ENCODE measurements around the gene MYO3B. TPM values are rescaled to one million over a fixed set of nuclear protein-coding genes. Genes with fewer than 3 reads are reported as not detected.

MYO3B gene
- total RNA-seq, 1 experiment from 2014 or later, result 0.63 TPM

GRCh38 chr2:170226216-170226615, 48.3 kb downstream of the MYO3B start:
- WGBS (ENCODE audit: extremely low coverage, insufficient read length, low lambda C conversion rate), result no CpG with 5 or more reads among the region's 4 CpGs
- H4K91ac ChIP-seq (ENCODE audit: insufficient read length, low read depth, low read length), result no peak overlapping the region
- H2AFZ ChIP-seq (ENCODE audit: low read length), result no peak overlapping the region
- peaks cover 23 to 38% of the 10 kb centered on the region in 2 experiments for H3K4me1 Mint-ChIP-seq
- H2BK15ac ChIP-seq (ENCODE audit: low read depth, low read length), result no peak overlapping the region
- H3K27me3 ChIP-seq (ENCODE audit: insufficient read depth, low read length), result no peaks in the 10 kb centered on the region
- H3K9ac ChIP-seq (ENCODE audit: extremely low read depth, insufficient read length, low read length), result no peak overlapping the region
- no peak overlapping the region for H3K4me2 ChIP-seq (ENCODE audit: insufficient read depth, insufficient read length, low read length)
- H2BK5ac ChIP-seq (ENCODE audit: insufficient read length, low read length), result no peak overlapping the region
- no peak overlapping the region for H4K5ac ChIP-seq (ENCODE audit: insufficient read length, low read depth, low read length)
- no peak overlapping the region for H3K27ac Mint-ChIP-seq
- H4K8ac ChIP-seq (replicated peaks; ENCODE audit: insufficient read length, low read depth, low read length), result no peak overlapping the region
- H2BK120ac ChIP-seq (ENCODE audit: low read depth, low read length, poor library complexity, severe bottlenecking), result no peak overlapping the region
- no peak overlapping the region for H3K27ac ChIP-seq (ENCODE audit: insufficient read length, low read depth, low read length)
- no peak overlapping the region for H3T11ph ChIP-seq (ENCODE audit: low read length)
- H3K4me1 ChIP-seq (ENCODE audit: insufficient read depth, low read length), result peaks cover 3% of the 10 kb centered on the region; the same call in 1 of the 2 replicates
- no peaks in the 10 kb centered on the region for H3K36me3 Mint-ChIP-seq (ENCODE audit: insufficient read depth in 1 of 3, low read depth in 3 of 3)
- no peak overlapping the region for H3K14ac ChIP-seq (ENCODE audit: insufficient read depth, low read length)
- H3K56ac ChIP-seq (ENCODE audit: insufficient read length, low read depth, low read length), result no peak overlapping the region
- H3K79me2 ChIP-seq (ENCODE audit: insufficient read depth, low read length), result no peaks in the 10 kb centered on the region
- no peaks in the 10 kb centered on the region for H3K23me2 ChIP-seq (ENCODE audit: insufficient read length, low read depth, low read length, poor library complexity, severe bottlenecking)
- H2BK12ac ChIP-seq (ENCODE audit: insufficient read length, low read depth, low read length), result no peak overlapping the region
- no peak overlapping the region for H3K18ac ChIP-seq (ENCODE audit: insufficient read length, low read depth, low read length)
- H3K27me3 Mint-ChIP-seq (ENCODE audit: low read depth), result no peaks in the 10 kb centered on the region; the same call in 1 of the 2 replicates
- DNase-seq, result no peak
- H3K79me1 ChIP-seq (ENCODE audit: insufficient read depth, low read depth, low read length, poor library complexity, severe bottlenecking), result no peaks in the 10 kb centered on the region
- TF ChIP-seq CTCF (conservative IDR thresholded peaks at IDR 0.05), result no peak
- H3K4me3 Mint-ChIP-seq, result no peak overlapping the region
- no peak overlapping the region for H2AK5ac ChIP-seq (ENCODE audit: insufficient read length, low read length)
- no peaks in the 10 kb centered on the region for H3K9me3 Mint-ChIP-seq
- no peak overlapping the region for H3K23ac ChIP-seq (ENCODE audit: insufficient read length, low read depth, low read length)
- H3K9me3 ChIP-seq (ENCODE audit: control insufficient read depth, low read depth, low read length), result no peaks in the 10 kb centered on the region
- H2BK20ac ChIP-seq (ENCODE audit: low read depth, low read length, poor library complexity, severe bottlenecking), result no peak overlapping the region
- no peak overlapping the region for H3K4ac ChIP-seq (ENCODE audit: low read depth, low read length)
- no peaks in the 10 kb centered on the region for H4K20me1 ChIP-seq (ENCODE audit: control insufficient read depth, insufficient read depth, insufficient read length)

Data from H9 (cell line).